Esophagus squamous epithelium (tissue), 5 donors: Measurements from ENCODE around the gene CNGB1. TPM values are rescaled to one million over a fixed set of nuclear protein-coding genes. Genes with fewer than 3 reads are reported as not detected.
"Not testable (repeated sequence)": the region's sequence is repeated elsewhere in the genome, so short reads cannot be mapped to it uniquely, and the experiment has no call there.

Experiments used
- DNase-seq: peaks from one replicate; lab custom pipeline; 2025; lab: John Stamatoyannopoulos, UW
- H3K27ac ChIP-seq, 4 donors: fragments of 200-600 bp; sonication (generic); one replicate each; pipeline ENCODE4 v1.5.1; 2016 to 2019; ENCODE audit warnings: mild to moderate bottlenecking in 1 of 4
- H3K27me3 ChIP-seq, 4 donors: fragments of 200-600 bp; sonication (generic); 1 replicate in 3 of 4; 2 replicates in 1 of 4; pipeline versions ENCODE4 v1.5.1 to v1.6.0; 2017 to 2021; ENCODE audit warnings: antibody characterized with exemption in 1 of 4
- H3K36me3 ChIP-seq, 3 donors: fragments of 200-600 bp; sonication (generic); one replicate each; pipeline ENCODE4 v1.5.1; 2016 to 2019
- H3K4me1 ChIP-seq, 3 donors: fragments of 200-600 bp; sonication (generic); one replicate each; pipeline ENCODE4 v1.5.1; 2017 to 2019
- H3K4me3 ChIP-seq, 4 donors: fragments of 200-600 bp; sonication (generic); 1 replicate in 3 of 4; 2 replicates in 1 of 4; pipeline ENCODE4 v1.5.1; 2016 to 2019; ENCODE audit warnings: mild to moderate bottlenecking in 2 of 4, moderate library complexity in 1 of 4
- H3K9me3 ChIP-seq, 3 donors: fragments of 200-600 bp; sonication (generic); one replicate each; pipeline ENCODE4 v1.5.1; 2016 to 2019
- CTCF ChIP-seq, 6 experiments: fragments of 450-650 bp in 4 of 6; fragments of 200-600 bp in 2 of 6; sonication (generic) in 2 of 6; IDR thresholded peaks; one replicate each; pipeline ENCODE4 v1.5.1; 2016 to 2019; ENCODE audit warnings: antibody characterized with exemption in 6 of 6, mild to moderate bottlenecking in 4 of 6, moderate library complexity in 4 of 6
- POLR2A ChIP-seq, 4 donors: fragments of 450-650 bp; IDR thresholded peaks; one replicate each; pipeline ENCODE4 v1.6.1; 2017; ENCODE audit warnings: antibody characterized with exemption in 4 of 4, mild to moderate bottlenecking in 4 of 4, moderate library complexity in 3 of 4
- WGBS, 2 donors: methylation state at CpG; one replicate each; pipeline ENCODE4 v1.1.5; 2018; 5-methylcytosine and 5-hydroxymethylcytosine counted together
- intact Hi-C: fragments of 100-400 bp; cut with DNase I; formaldehyde crosslinking; loops from one replicate; pipeline ENCODE4 v1.15.0; 2022
- total RNA-seq, 4 donors: library from RNA; depleted of rRNA; stranded (reverse); fragments of >200 nt; gene quantifications; one replicate each; pipeline ENCODE4 v1.1.0, GENCODE V29; 2016
- donor health status: DM: yes; HTN: yes; CAD: no.

CNGB1 gene
- total RNA-seq, 4 donors from 2014 or later: 0.04 TPM; not detected in 3

- 33 to 71% methylated on average over 1 of the region's 2 CpGs for WGBS, 2 donors
- Histone ChIP-seq H3K4me1 (no peaks in the 10 kb centered on the region), H3K4me3 (no peak overlapping the region), H3K9me3 (no peaks in the 10 kb centered on the region), H3K27me3 (peaks cover 0 to 3% (median 0%) of the 10 kb centered on the region in 4 donors), H3K27ac (no peak overlapping the region), H3K36me3 (no peaks in the 10 kb centered on the region)
- intact Hi-C loops: no loop called here
- TF ChIP-seq CTCF (IDR thresholded peaks at IDR 0.05) (no peak), POLR2A (IDR thresholded peaks at IDR 0.05) (no peak)
- DNase-seq: no peak
Measured at GRCh38 chr16:57923418-57923817, 47.5 kb downstream of the CNGB1 start.

- H3K27me3 ChIP-seq: no peaks in the 10 kb centered on the region
- no peak overlapping the region for H3K27ac ChIP-seq
- no peak for TF ChIP-seq POLR2A (IDR thresholded peaks at IDR 0.05)
- TF ChIP-seq CTCF (IDR thresholded peaks at IDR 0.05): no peak
- H3K4me1 ChIP-seq: no peaks in the 10 kb centered on the region
- 37 to 65% methylated on average over 2 of the region's 2 CpGs for WGBS, 2 donors
- no peaks in the 10 kb centered on the region for H3K9me3 ChIP-seq
- no peak overlapping the region for H3K4me3 ChIP-seq
- H3K36me3 ChIP-seq: no peaks in the 10 kb centered on the region
- intact Hi-C loops: no loop called here
- no peak for DNase-seq
Measured at GRCh38 chr16:57920880-57921229, 50.1 kb downstream of the CNGB1 start.

- intact Hi-C loops: no loop called here
Measured at GRCh38 chr16:57920215-57920879, 50.6 kb downstream of the CNGB1 start.

GRCh38 chr16:57918994-57919393, 51.9 kb downstream of the CNGB1 start:
- Histone ChIP-seq H3K36me3 (no peaks in the 10 kb centered on the region), H3K27me3 (peaks cover 0 to 3% (median 0%) of the 10 kb centered on the region in 4 donors), H3K27ac (no peak overlapping the region), H3K4me1 (no peaks in the 10 kb centered on the region), H3K9me3 (no peaks in the 10 kb centered on the region), H3K4me3 (no peak overlapping the region)
- TF ChIP-seq CTCF (IDR thresholded peaks at IDR 0.05): no peak
- intact Hi-C loops: no loop called here
- 60 to 77% methylated on average over 3 to 5 of the region's 6 CpGs for WGBS, 2 donors
- no peak for DNase-seq

More at GRCh38 chr16:57920215-57920879, 50.6 kb downstream of the CNGB1 start:
- H3K27me3 ChIP-seq: no peaks in the 10 kb centered on the region
- H3K36me3 ChIP-seq: no peaks in the 10 kb centered on the region
- no peak overlapping the region for H3K27ac ChIP-seq
- no peaks in the 10 kb centered on the region for H3K9me3 ChIP-seq
- no peak for DNase-seq
- TF ChIP-seq CTCF (IDR thresholded peaks at IDR 0.05) (no peak), POLR2A (IDR thresholded peaks at IDR 0.05) (no peak)
- 37 to 80% methylated on average over 3 to 6 of the region's 14 CpGs for WGBS, 2 donors
- no peak overlapping the region for H3K4me3 ChIP-seq
- H3K4me1 ChIP-seq: no peaks in the 10 kb centered on the region

- Histone ChIP-seq H3K4me1 (no peaks in the 10 kb centered on the region), H3K27ac (no peak overlapping the region), H3K9me3 (no peaks in the 10 kb centered on the region), H3K4me3 (no peak overlapping the region), H3K36me3 (no peaks in the 10 kb centered on the region), H3K27me3 (peaks cover 0 to 3% (median 0%) of the 10 kb centered on the region in 4 donors)
- TF ChIP-seq CTCF (IDR thresholded peaks at IDR 0.05): no peak
- no peak for TF ChIP-seq POLR2A (IDR thresholded peaks at IDR 0.05)
- intact Hi-C loops: no loop called here
- 79 to 89% methylated on average over 3 of the region's 3 CpGs for WGBS, 2 donors
- DNase-seq: no peak
Measured at GRCh38 chr16:57918444-57918843, 52.5 kb downstream of the CNGB1 start.

GRCh38 chr16:57917929-57918328, 53.0 kb downstream of the CNGB1 start:
- H3K4me3 ChIP-seq, H3K9me3 ChIP-seq, H3K36me3 ChIP-seq, DNase-seq, H3K4me1 ChIP-seq, intact Hi-C loops, H3K27ac ChIP-seq, H3K27me3 ChIP-seq: not testable (repeated sequence)

GRCh38 chr16:57917489-57917888, 53.4 kb downstream of the CNGB1 start:
- intact Hi-C loops, DNase-seq, H3K36me3 ChIP-seq, H3K27ac ChIP-seq, H3K27me3 ChIP-seq, H3K4me1 ChIP-seq, H3K4me3 ChIP-seq, H3K9me3 ChIP-seq: not testable (repeated sequence)
- WGBS, 2 donors: 100% methylated on average over 2 of the region's 2 CpGs; no CpG with 5 or more reads in 1 of the 2 donors
